IPS-NIHi11 (cell line): ENCODE data around the gene RPL5.
"Not testable (repeated sequence)": the region's sequence is repeated elsewhere in the genome, so short reads cannot be mapped to it uniquely, and the experiment has no call there.

Source experiments
- DNase-seq: peaks from one replicate; pipeline ENCODE4 v3.0.0; 2012; ENCODE audit warnings: mixed read lengths, low spot score

RPL5 gene

GRCh38 chr1:92831762-92832536 lies at the start of gene RPL5:
RPL5 (plus strand) TSS chr1:92832040; CDS start chr1:92832115, 75 bp downstream.
- DNase-seq: peak; percentile 97

DNA sequence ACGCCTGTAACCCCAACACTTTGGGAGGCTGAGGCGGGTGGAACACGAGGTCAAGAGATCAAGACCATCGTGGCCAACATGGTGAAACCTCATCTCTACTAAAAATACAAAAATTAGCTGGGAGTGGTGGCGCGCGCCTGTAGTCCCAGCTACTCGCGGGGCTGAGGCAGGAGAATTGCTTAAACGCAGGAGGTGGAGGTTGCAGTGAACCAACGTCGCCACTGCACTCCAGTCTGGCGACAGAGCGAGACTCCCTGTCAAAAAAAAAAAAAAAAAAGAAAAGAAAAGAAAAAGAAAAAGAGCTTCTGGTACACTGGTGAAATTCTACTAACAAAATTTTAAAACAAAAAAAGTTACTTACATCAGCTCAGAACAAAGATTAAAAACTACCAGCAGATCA lies 48.3 kb upstream of the RPL5 start:
- DNase-seq: not testable (repeated sequence)

- peak; percentile 24 for DNase-seq
These were observed 47.7 kb upstream of the RPL5 start for GRCh38 chr1:92784021-92784638.

- peak; percentile 94 for DNase-seq
These were observed 47.0 kb upstream of the RPL5 start, which contains the start of gene EVI5 for GRCh38 chr1:92784639-92785500. EVI5 (minus strand) TSS chr1:92785108; CDS start chr1:92736546, 48,562 bp downstream.

DNA sequence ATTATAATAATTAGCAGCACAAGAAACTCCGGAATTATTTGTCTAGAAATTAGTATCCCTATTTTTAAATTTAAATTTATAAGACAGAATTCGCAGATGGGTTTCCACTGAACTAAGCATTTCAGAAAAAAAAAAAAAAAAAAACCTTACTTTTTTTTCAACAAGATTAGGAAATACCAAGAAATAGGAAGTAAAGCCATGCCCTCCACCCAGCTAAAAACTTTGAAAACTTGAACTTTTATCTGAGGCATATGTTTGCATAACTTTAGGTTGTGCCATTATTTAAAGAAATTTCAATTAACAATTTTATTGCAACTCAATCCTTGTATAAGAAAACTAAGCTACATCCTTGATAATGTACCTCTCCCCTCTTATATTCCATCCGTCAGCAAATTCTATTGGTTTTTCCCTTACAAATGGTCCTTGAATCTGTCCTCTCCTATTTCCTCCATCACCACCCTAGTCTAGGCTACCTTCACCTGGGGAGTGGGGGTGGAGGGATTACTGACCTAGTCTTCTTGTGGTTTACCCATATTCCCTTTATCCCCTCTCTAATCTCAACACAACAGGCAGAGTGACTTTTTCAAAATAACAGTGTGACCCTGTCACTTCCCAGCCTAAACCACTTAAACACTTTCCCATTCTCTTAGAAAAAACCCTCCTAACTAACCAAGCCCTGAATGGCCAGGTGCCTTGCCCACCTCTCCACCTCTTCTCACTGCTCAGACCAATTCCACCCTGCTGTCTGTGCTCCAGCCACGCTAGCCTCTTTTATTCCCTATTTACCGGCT lies 45.5 kb upstream of the RPL5 start:
- no peak for DNase-seq

DNA sequence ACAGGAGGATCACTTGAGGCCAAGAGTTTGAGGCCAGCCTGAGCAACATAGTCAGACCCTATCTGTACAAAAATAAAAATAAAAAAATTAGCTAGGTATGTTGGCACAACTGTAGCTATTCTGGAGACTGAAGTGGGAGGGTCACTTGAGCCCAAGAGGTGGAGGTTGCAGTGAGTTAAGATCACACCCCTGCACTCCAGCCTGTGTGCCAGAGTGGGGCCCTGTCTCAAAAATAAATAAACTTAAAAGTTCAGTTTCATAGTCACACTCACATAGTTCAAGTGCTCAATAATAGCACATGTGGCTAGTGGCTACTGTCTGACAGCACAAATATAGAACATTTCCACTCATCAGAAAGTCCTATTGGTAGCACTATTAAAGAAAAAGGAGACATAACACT lies 41.8 kb upstream of the RPL5 start:
- no peak for DNase-seq

DNA sequence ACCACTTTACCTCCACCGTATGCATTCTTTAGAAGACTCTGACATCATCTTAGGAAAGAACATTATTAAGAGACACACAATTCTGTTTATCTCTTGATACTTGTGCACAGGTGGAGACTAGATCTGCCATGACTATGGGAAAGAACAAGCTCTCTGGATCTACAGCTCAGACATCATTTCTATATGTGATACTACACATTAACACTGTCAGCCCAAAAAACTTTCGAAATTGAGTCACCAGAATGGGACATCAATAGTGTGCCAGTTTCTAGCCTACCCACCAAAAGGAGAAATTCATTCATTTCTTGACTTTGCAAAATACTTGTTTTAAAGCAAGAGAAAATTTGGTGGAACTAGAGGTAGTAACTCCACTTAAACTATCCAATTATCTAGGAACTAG lies 41.0 kb upstream of the RPL5 start:
- no peak for DNase-seq

DNA sequence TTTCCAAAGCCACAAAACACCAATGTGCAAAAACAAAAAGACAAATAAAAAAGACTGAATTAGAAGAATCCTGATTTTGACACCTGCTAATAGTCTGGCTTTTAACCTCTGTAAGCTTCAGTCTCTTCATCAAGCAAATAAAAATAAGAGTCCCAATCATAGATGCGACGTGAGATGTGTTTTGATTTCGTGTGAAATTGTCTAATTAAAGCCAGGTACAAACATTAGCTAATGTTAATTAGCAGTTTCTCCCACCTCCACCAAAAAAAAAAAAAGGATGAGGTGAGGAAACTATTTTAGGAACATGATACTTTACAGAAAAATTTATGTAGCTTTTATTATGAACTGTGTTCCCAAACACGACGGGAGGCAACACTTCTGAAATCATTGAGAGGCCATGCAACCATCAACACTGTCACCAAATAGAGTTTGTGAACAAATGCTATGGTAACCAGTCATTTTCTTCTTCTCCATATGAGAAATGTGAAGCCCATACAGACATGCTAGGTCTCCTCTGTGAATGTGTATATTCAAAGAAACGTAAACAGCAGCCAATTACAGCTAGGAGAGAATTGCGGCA lies 40.3 kb upstream of the RPL5 start:
- no peak for DNase-seq

GRCh38 chr1:92792340-92792782 lies 39.5 kb upstream of the RPL5 start:
- peak; percentile 33 for DNase-seq

DNA sequence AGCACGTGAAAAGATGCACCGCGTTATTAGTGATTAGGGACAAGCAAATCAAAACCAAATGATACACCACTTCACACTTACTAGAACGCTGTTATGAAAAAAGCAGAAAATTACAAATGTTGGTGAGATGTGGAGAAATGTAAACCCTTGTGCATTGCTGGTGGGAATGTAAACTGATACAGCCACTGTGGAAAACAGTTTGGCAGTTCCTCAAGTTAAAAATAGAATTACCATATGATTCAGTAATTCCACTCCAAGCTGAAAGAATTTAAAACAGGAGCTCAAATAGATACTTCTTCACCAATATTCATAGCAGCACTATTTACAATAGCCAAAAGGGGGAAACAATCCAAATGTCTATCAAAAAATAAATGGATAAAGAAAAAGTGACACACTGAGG lies 36.7 kb upstream of the RPL5 start:
- no peak for DNase-seq

GRCh38 chr1:92797297-92797696 lies 34.5 kb upstream of the RPL5 start:
- DNase-seq: no peak

DNA sequence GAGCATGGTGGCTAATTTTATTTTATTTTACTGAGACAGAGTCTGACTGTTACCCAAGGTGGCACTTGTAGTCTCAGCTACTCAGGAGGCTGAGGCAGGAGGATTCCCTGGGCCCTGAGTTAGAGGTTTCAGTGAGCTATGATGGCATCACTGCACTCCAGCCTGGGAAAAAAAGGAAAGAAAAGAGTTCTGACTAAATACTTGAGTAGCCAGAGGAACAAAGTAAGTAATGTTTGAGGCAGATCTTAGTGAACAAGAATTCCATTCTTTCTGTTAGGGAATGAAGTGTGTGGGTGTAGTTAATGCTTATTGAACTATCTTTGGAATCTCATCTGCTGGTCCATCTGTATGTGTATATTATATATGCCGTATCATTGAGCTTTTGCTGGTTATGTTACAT lies 33.9 kb upstream of the RPL5 start:
- DNase-seq: no peak

DNA sequence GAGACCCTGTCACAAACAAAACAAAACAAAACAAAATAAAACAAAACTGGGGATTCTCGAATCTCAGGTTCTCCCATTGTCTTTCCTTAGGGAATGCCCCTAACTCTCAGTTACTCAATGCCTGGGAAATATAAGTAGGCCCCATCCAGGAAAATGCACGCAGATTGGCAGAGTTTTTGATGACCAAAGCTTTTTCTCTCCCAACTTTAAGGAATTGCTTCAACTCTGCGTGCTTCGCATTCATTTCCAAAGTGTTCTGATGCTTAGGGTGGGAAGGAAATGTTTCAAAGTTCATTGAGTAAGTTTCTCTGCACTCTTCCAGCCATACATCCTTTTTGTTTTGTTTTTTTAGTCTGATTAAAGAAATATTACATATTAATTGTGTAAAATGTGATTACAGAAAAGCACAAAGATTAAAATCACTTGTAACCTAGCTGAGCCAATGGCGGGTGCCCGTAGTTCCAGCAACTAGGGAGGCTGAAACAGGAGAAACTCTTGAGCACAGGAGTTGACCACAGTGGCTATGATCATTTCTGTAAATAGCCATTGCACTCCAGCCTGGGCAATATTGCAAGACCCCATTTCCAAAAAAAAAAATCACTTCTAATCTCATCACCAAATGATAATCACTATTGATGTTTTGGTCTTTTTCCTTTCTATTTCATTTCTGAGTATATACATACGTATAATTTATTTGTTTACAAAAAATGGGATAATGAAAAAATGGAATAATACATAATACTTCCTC lies 28.5 kb upstream of the RPL5 start:
- no peak for DNase-seq

GRCh38 chr1:92804721-92805201 lies 27.1 kb upstream of the RPL5 start:
- peak; percentile 52 for DNase-seq

- no peak for DNase-seq
These were observed 26.6 kb upstream of the RPL5 start for GRCh38 chr1:92805216-92805615.

GRCh38 chr1:92808381-92808780 lies 23.5 kb upstream of the RPL5 start:
- no peak for DNase-seq

- no peak for DNase-seq
These were observed 15.1 kb upstream of the RPL5 start for GRCh38 chr1:92816732-92817131.

- DNase-seq: no peak
These were observed 14.6 kb upstream of the RPL5 start for GRCh38 chr1:92817137-92817697.

DNA sequence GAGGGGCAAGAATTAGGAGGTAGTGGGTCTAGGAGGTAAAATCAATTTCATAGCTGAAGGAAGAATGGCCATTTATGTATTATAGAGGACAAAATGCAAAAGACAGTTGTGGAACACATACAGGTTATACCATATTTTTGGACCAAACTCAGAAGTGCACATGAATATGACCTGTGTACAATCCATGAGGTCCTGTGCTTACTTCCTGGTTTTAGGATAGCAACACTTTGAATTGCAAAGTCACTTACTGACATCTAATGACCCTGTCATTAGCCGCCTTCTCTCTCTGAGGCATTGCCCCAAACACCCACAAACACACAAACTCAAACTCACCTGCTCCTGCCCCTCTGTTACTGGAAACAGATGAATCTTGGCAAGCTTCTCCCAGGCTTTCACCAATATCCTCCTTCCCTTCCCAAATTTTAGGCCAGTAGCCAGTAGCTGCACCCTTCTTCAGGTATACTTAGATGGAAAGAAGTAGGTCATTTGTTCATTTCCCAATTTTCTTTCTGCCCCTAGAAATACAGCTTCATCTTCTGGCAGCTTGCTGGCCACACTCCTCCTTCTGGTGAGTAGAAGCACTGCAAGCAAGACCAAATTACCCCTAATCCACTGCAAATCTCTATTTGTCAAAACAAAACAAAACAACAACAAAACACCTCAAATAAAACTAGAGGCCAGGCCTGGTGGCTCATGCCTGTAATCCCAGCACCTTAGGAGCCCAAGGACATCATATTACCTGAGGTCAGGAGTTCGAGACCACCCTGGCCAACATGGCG lies 13.7 kb upstream of the RPL5 start:
- DNase-seq: peak; percentile 52
